Hepatocyte (in vitro differentiated cells): ENCODE measurements around the gene BEST1.

ENCODE experiments used
- CTCF ChIP-seq: fragments of 200-600 bp; sonication (generic); IDR thresholded peaks from 2 replicates; pipeline ENCODE4 v1.5.1; 2016; ENCODE audit warnings: antibody characterized with exemption, mild to moderate bottlenecking; ENCODE audit not compliant: poor library complexity
- EZH2 ChIP-seq: fragments of 200-600 bp; sonication (generic); IDR thresholded peaks from 2 replicates; pipeline ENCODE4 v1.6.1; 2016; ENCODE audit warnings: antibody characterized with exemption, mild to moderate bottlenecking, borderline replicate concordance
- EZH2phosphoT487 ChIP-seq: fragments of 200-600 bp; sonication (generic); IDR thresholded peaks from one replicate; pipeline ENCODE4 v1.6.1; 2018; ENCODE audit warnings: antibody characterized with exemption, mild to moderate bottlenecking, low read depth, moderate library complexity; ENCODE audit not compliant: unreplicated experiment, severe bottlenecking

DNA sequence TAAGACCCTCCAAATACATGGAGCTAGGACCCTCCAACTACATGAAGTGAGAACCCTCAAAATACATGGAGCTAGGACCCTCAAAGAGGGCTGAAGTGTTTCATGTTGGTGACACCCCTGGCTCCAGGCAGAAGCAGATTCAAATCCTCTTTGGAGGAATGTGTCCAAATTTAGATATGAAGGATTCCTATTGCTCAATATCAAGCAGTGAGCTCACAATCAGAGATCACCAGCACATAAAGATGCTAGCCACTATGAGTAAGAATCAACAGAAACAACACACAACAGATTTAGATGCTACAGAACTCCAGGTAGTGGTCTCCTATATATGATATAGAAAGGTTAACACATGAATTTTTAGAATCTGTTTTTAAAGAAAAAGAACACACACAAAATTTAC, 21.5 kb upstream of the BEST1 start:
- TF ChIP-seq CTCF = no peak
- TF ChIP-seq EZH2 = no peak
- TF ChIP-seq EZH2phosphoT487 = no peak
